Smooth muscle cell (in vitro differentiated cells): ENCODE results near the gene KSR1. TPM values are rescaled to one million over a fixed set of nuclear protein-coding genes. Genes with fewer than 3 reads are reported as not detected.

Source experiments
- DNase-seq: peaks from one replicate; lab custom pipeline; 2025; ENCODE audit not compliant: unreplicated experiment; lab: John Stamatoyannopoulos, UW
- H2AFZ ChIP-seq: fragments of 200-600 bp; sonication (generic); 2 replicates; pipeline ENCODE4 v1.6.0; 2016; ENCODE audit warnings: antibody characterized with exemption, low read depth, mild to moderate bottlenecking
- H3F3A ChIP-seq: fragments of 200-600 bp; sonication (generic); 2 replicates; pipeline ENCODE4 v1.6.0; 2017; ENCODE audit warnings: antibody characterized with exemption, low read depth
- H3K27ac ChIP-seq: fragments of 200-600 bp; sonication (generic); 2 replicates; pipeline ENCODE4 v1.5.1; 2016; ENCODE audit warnings: low read depth, mild to moderate bottlenecking
- H3K27me3 ChIP-seq: fragments of 200-600 bp; sonication (generic); 2 replicates; pipeline ENCODE4 v1.6.1; 2016; ENCODE audit warnings: low read depth, mild to moderate bottlenecking
- H3K36me3 ChIP-seq: fragments of 200-600 bp; sonication (generic); 2 replicates; pipeline ENCODE4 v1.5.1; 2016; ENCODE audit warnings: low read depth
- H3K4me1 ChIP-seq: fragments of 200-600 bp; sonication (generic); 2 replicates; pipeline ENCODE4 v1.5.1; 2016; ENCODE audit warnings: low read depth
- H3K4me2 ChIP-seq: fragments of 200-600 bp; sonication (generic); 2 replicates; pipeline ENCODE4 v1.6.0; 2016; ENCODE audit warnings: mild to moderate bottlenecking
- H3K4me3 ChIP-seq: fragments of 200-600 bp; sonication (generic); 2 replicates; pipeline ENCODE4 v1.5.1; 2016; ENCODE audit warnings: mild to moderate bottlenecking
- H3K79me2 ChIP-seq: fragments of 200-600 bp; sonication (generic); 2 replicates; pipeline ENCODE4 v1.6.0; 2016; ENCODE audit warnings: low read depth, mild to moderate bottlenecking
- H3K9ac ChIP-seq: fragments of 200-600 bp; sonication (generic); 2 replicates; pipeline ENCODE4 v1.6.0; 2016; ENCODE audit warnings: low read depth
- H3K9me3 ChIP-seq: fragments of 200-600 bp; sonication (generic); replicated peaks from 2 replicates; pipeline ENCODE4 v1.5.1; 2016; ENCODE audit warnings: low read depth
- H4K20me1 ChIP-seq: fragments of 200-600 bp; sonication (generic); 2 replicates; pipeline ENCODE4 v1.6.0; 2016; ENCODE audit warnings: low read depth
- WGBS: methylation state at CpG from one replicate; pipeline ENCODE4 v1.1.7; 2016; ENCODE audit warnings: low lambda C conversion rate; 5-methylcytosine and 5-hydroxymethylcytosine counted together
- polyA plus RNA-seq: library from polyadenylated mRNA; unstranded; fragments of >200 nt; fragmentation: Nextera tagmentation; extraction: Ambion mirVana; gene quantifications from 2 replicates; pipeline ENCODE4 v1.2.1, GENCODE V29; 2016
- total RNA-seq: library from RNA; depleted of rRNA; stranded (reverse); fragments of >200 nt; gene quantifications from 2 replicates; pipeline ENCODE4 v1.2.3, GENCODE V29; 2014
- TF ChIP-seq, protein P1 (sequence below): fragments of 200-600 bp; sonication (generic); IDR thresholded peaks from 2 replicates; pipeline ENCODE4 v1.5.1; 2017; ENCODE audit warnings: borderline replicate concordance, mild to moderate bottlenecking, antibody characterized with exemption; ENCODE audit not compliant: insufficient read depth, poor library complexity, severe bottlenecking

KSR1 gene
- total and polyA plus RNA-seq, 2 experiments from 2014 or later: 40.4 to 65.1 TPM

DNA sequence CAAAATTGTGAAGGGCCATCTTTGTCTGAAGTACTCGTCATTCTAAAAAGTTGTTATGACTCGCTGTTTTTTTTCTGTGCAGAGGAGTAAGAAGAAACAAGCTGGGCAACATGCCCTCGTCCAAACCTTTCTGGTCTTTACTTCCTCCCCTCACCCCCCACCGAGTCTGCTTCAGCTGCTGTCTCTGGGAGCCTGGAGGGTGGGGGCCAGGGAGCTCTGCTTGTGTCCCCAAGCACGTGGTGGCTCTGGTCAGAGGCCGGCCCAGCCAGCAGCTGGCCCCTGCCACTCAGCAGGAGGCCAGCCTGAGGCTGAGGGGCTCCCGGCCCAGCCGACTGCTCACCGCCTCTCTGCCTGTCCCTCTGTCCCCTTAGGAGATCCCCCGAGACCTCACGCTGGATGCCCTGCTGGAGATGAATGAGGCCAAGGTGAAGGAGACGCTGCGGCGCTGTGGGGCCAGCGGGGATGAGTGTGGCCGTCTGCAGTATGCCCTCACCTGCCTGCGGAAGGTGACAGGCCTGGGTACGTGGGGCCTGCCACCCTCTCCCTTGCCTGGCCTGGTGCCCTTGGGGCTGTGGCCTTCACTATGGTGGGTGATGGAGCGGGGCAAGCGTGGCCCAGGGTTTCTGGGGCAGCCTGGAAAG lies 121.0 kb downstream of the KSR1 start:
- DNase-seq: peak; percentile 50
- Histone ChIP-seq H3K9me3 (no peaks in the 10 kb centered on the region), H3K36me3 (no peaks in the 10 kb centered on the region), H3K27me3 (no peaks in the 10 kb centered on the region), H3K79me2 (peaks cover 52% of the 10 kb centered on the region), H3F3A (peaks cover 42% of the 10 kb centered on the region), H2AFZ (no peak overlapping the region), H3K9ac (peak overlapping the region; percentile 87), H3K27ac (peak overlapping the region; percentile 98), H3K4me1 (peaks cover 34% of the 10 kb centered on the region), H3K4me2 (peak overlapping the region; percentile 73), H4K20me1 (no peaks in the 10 kb centered on the region), H3K4me3 (no peak overlapping the region)
- 36% methylated on average over 20 of the region's 20 CpGs for WGBS
- TF ChIP-seq, protein P1, sequence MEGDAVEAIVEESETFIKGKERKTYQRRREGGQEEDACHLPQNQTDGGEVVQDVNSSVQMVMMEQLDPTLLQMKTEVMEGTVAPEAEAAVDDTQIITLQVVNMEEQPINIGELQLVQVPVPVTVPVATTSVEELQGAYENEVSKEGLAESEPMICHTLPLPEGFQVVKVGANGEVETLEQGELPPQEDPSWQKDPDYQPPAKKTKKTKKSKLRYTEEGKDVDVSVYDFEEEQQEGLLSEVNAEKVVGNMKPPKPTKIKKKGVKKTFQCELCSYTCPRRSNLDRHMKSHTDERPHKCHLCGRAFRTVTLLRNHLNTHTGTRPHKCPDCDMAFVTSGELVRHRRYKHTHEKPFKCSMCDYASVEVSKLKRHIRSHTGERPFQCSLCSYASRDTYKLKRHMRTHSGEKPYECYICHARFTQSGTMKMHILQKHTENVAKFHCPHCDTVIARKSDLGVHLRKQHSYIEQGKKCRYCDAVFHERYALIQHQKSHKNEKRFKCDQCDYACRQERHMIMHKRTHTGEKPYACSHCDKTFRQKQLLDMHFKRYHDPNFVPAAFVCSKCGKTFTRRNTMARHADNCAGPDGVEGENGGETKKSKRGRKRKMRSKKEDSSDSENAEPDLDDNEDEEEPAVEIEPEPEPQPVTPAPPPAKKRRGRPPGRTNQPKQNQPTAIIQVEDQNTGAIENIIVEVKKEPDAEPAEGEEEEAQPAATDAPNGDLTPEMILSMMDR: no peak

DNA sequence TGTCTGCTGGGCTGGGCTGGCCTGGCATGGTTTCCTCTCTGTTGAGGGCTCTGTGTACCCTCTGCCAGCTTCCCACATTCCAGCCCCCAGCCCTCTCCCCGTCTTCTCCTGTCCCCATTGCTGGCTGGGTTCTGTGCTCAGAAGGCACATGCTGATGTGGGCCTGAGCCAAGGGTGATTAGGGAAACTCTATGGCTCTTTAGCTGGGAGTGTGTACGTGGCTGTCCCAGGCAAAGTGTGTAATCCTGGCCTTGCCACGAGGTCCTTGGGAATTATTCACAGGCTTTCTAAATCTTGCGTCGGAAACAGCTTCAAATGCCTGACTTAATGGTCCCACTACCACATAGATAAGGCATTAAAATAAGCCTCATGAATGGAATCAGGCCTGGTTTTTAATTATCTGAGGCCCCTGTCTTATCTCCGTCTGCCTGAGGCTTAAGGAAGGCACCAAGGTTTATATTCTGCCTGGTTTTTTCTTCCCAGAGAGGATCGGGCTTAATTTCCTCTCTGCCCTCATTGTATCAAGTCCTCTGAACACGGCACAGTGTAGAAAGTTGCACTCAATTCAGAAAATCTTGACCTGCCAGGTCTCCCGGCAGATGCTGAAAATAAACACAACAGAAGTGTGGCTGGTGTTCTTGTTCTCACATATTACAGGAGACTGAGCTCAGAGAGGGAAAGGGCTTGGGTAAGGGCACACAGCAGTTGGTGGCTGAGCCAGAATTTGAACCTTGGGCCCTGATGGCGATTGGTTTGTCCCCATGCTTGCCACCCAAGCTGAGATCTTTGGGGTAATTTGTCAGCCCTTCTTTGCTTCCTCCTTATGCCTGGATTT lies 121.9 kb downstream of the KSR1 start:
- Histone ChIP-seq H3K27ac (peak overlapping the region; percentile 98), H3K36me3 (no peaks in the 10 kb centered on the region), H3K4me3 (no peak overlapping the region), H3K4me1 (peaks cover 28% of the 10 kb centered on the region), H3K9ac (peak overlapping the region; percentile 87), H4K20me1 (no peaks in the 10 kb centered on the region), H2AFZ (no peak overlapping the region), H3K4me2 (peak overlapping the region; percentile 73), H3F3A (peaks cover 34% of the 10 kb centered on the region), H3K9me3 (no peaks in the 10 kb centered on the region), H3K79me2 (peaks cover 43% of the 10 kb centered on the region), H3K27me3 (no peaks in the 10 kb centered on the region)
- TF ChIP-seq, protein P1: no peak
- peak; percentile 50 for DNase-seq
- 13% methylated on average over 10 of the region's 10 CpGs for WGBS

DNA sequence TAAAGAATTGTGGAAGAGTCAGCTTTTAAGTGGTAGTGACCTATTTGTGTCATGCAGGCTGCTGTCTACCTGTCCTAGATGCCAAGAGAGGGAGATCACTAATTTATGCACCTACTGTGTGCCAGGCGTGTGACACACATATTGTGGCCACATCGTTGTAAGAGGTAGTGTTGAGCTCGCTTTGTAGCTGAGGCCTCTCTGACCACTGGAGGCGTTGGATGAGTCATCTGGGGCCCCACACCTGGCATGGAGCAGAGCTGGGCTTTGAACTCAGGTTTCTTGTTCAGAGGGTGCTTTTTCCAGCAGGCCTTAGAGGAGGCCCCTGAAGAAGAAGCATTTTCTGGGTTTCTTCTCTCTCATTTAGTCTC lies 122.5 kb downstream of the KSR1 start:
- Histone ChIP-seq H4K20me1 (no peaks in the 10 kb centered on the region), H3K4me1 (peaks cover 22% of the 10 kb centered on the region), H3K4me3 (no peak overlapping the region), H3K4me2 (peak overlapping the region; percentile 19), H3K36me3 (no peaks in the 10 kb centered on the region), H3K27me3 (no peaks in the 10 kb centered on the region), H3F3A (peaks cover 29% of the 10 kb centered on the region), H3K9ac (peak overlapping the region; percentile 87), H2AFZ (no peak overlapping the region), H3K9me3 (no peaks in the 10 kb centered on the region), H3K79me2 (peaks cover 37% of the 10 kb centered on the region), H3K27ac (peak overlapping the region; percentile 98)
- DNase-seq: no peak
- TF ChIP-seq, protein P1: no peak
- 15% methylated on average over 4 of the region's 4 CpGs for WGBS
